ENCODE data around the gene MYH3. TPM values are rescaled to one million over a fixed set of nuclear protein-coding genes. Genes with fewer than 3 reads are reported as not detected.

Gene MYH3
- total RNA-seq, 1 experiment from 2014 or later, result 2.9 TPM

- no peaks in the 10 kb centered on the region for H3K27me3 ChIP-seq (ENCODE audit: insufficient read depth, low read length)
- no peaks in the 10 kb centered on the region for H3K4me1 ChIP-seq (ENCODE audit: insufficient read depth, low read length)
- Mint-ChIP-seq H3K4me3 (no peak overlapping the region), H3K4me1 (peaks cover 0 to 3% of the 10 kb centered on the region in 2 experiments; a peak in 2 of 4 replicates), H3K9me3 (peaks cover 0 to 3% of the 10 kb centered on the region in 2 experiments; a peak in 2 of 5 replicates), H3K36me3 (ENCODE audit: insufficient read depth in 1 of 3, low read depth in 3 of 3) (no peaks in the 10 kb centered on the region; a peak in 1 of 7 replicates), H3K27me3 (ENCODE audit: low read depth) (no peaks in the 10 kb centered on the region), H3K27ac (no peak overlapping the region)
- no peak overlapping the region for H2BK120ac ChIP-seq (ENCODE audit: low read depth, low read length, poor library complexity, severe bottlenecking)
- no peak for DNase-seq
- no peak overlapping the region for H2BK12ac ChIP-seq (ENCODE audit: insufficient read length, low read depth, low read length)
- H3K9me3 ChIP-seq (ENCODE audit: control insufficient read depth, low read depth, low read length), result no peaks in the 10 kb centered on the region
- no peak overlapping the region for H3K4me2 ChIP-seq (ENCODE audit: insufficient read depth, insufficient read length, low read length)
- H4K5ac ChIP-seq (ENCODE audit: insufficient read length, low read depth, low read length), result no peak overlapping the region
- H3K4ac ChIP-seq (ENCODE audit: low read depth, low read length), result no peak overlapping the region
- no peak overlapping the region for H2AFZ ChIP-seq (ENCODE audit: low read length)
- H2BK5ac ChIP-seq (ENCODE audit: insufficient read length, low read length), result no peak overlapping the region
- no CpG with 5 or more reads among the region's 4 CpGs for WGBS (ENCODE audit: extremely low coverage, insufficient read length, low lambda C conversion rate)
- H2BK15ac ChIP-seq (ENCODE audit: low read depth, low read length), result no peak overlapping the region
- no peak overlapping the region for H3K27ac ChIP-seq (ENCODE audit: insufficient read length, low read depth, low read length)
- no peak overlapping the region for H3K23ac ChIP-seq (ENCODE audit: insufficient read length, low read depth, low read length)
- no peak overlapping the region for H3K14ac ChIP-seq (ENCODE audit: insufficient read depth, low read length)
- no peaks in the 10 kb centered on the region for H4K20me1 ChIP-seq (ENCODE audit: control insufficient read depth, insufficient read depth, insufficient read length)
- TF ChIP-seq CTCF (conservative IDR thresholded peaks at IDR 0.05), result no peak
- no peaks in the 10 kb centered on the region for H3K79me2 ChIP-seq (ENCODE audit: insufficient read depth, low read length)
- no peak overlapping the region for H3T11ph ChIP-seq (ENCODE audit: low read length)
- no peak overlapping the region for H4K91ac ChIP-seq (ENCODE audit: insufficient read length, low read depth, low read length)
- no peaks in the 10 kb centered on the region for H3K23me2 ChIP-seq (ENCODE audit: insufficient read length, low read depth, low read length, poor library complexity, severe bottlenecking)
- no peak overlapping the region for H2BK20ac ChIP-seq (ENCODE audit: low read depth, low read length, poor library complexity, severe bottlenecking)
- H3K79me1 ChIP-seq (ENCODE audit: insufficient read depth, low read depth, low read length, poor library complexity, severe bottlenecking), result no peaks in the 10 kb centered on the region
- H3K18ac ChIP-seq (ENCODE audit: insufficient read length, low read depth, low read length), result no peak overlapping the region
- no peak overlapping the region for H3K56ac ChIP-seq (ENCODE audit: insufficient read length, low read depth, low read length)
- no peak overlapping the region for H4K8ac ChIP-seq (replicated peaks; ENCODE audit: insufficient read length, low read depth, low read length)
- H2AK5ac ChIP-seq (ENCODE audit: insufficient read length, low read length), result no peak overlapping the region
- no peak overlapping the region for H3K9ac ChIP-seq (ENCODE audit: extremely low read depth, insufficient read length, low read length)
These were observed 73.3 kb downstream of the MYH3 start for GRCh38 chr17:10583834-10584233.

Measured in H9 (cell line).